ENCODE measurements around the gene KCNQ1. TPM values are rescaled to one million over a fixed set of nuclear protein-coding genes. Genes with fewer than 3 reads are reported as not detected.
A peak's percentile ranks its signal among the peaks of the same experiment; 100 is the strongest.

Gene KCNQ1
- polyA plus RNA-seq, 10 donors = 1.2 to 3.6 (median 2.4) TPM

GRCh38 chr11:2849994-2850770, 405.4 kb downstream of the KCNQ1 start:
- DNase-seq = no peak

- no peak for DNase-seq
These were observed 408.6 kb downstream of the KCNQ1 start for GRCh38 chr11:2853401-2853800.

- DNase-seq = no peak
These were observed 409.3 kb downstream of the KCNQ1 start for GRCh38 chr11:2853997-2854560.

- no peak for DNase-seq
These were observed 410.4 kb downstream of the KCNQ1 start for GRCh38 chr11:2855162-2855561.

GRCh38 chr11:2857276-2857675, 412.5 kb downstream of the KCNQ1 start:
- DNase-seq = no peak

GRCh38 chr11:2857918-2858317, 413.1 kb downstream of the KCNQ1 start:
- no peak for DNase-seq

- DNase-seq = no peak
These were observed 414.3 kb downstream of the KCNQ1 start for GRCh38 chr11:2858995-2859698.

- no peak for DNase-seq
These were observed 414.9 kb downstream of the KCNQ1 start for GRCh38 chr11:2859699-2860037.

GRCh38 chr11:2860636-2861035, 415.8 kb downstream of the KCNQ1 start:
- no peak for DNase-seq

- DNase-seq = peak in 1 of 3 donors; percentile 45
These were observed 417.8 kb downstream of the KCNQ1 start for GRCh38 chr11:2862395-2863275.

GRCh38 chr11:2863276-2863618, 418.4 kb downstream of the KCNQ1 start:
- no peak for DNase-seq

- DNase-seq = no peak
These were observed 420.1 kb downstream of the KCNQ1 start for GRCh38 chr11:2864901-2865300.

- DNase-seq = no peak
These were observed 421.2 kb downstream of the KCNQ1 start for GRCh38 chr11:2865922-2866577.

GRCh38 chr11:2867142-2867541, 422.3 kb downstream of the KCNQ1 start:
- DNase-seq = no peak

GRCh38 chr11:2867722-2868505, 423.1 kb downstream of the KCNQ1 start:
- DNase-seq = peak in 1 of 3 donors; percentile 61

GRCh38 chr11:2868506-2869133, 423.8 kb downstream of the KCNQ1 start:
- peak in 1 of 3 donors; percentile 50 for DNase-seq

GRCh38 chr11:2869134-2869526, 424.3 kb downstream of the KCNQ1 start:
- no peak for DNase-seq

- peak in 1 of 3 donors; percentile 62 for DNase-seq
These were observed 425.0 kb downstream of the KCNQ1 start for GRCh38 chr11:2869561-2870427.

- DNase-seq = no peak
These were observed 425.7 kb downstream of the KCNQ1 start for GRCh38 chr11:2870460-2870859.

Data from muscle of back (tissue), 11 donors.